GM21825 (cell line): Measurements from ENCODE around the gene SOX10.
"Not testable (repeated sequence)": the region's sequence is repeated elsewhere in the genome, so short reads cannot be mapped to it uniquely, and the experiment has no call there.

ENCODE experiments used
- ATAC-seq: cut with Tn5 transposase; IDR thresholded peaks from one replicate; pipeline ENCODE4 v1.9.1; 2021; ENCODE audit warnings: mild to moderate bottlenecking, moderate library complexity; ENCODE audit not compliant: unreplicated experiment

The SOX10 gene

DNA sequence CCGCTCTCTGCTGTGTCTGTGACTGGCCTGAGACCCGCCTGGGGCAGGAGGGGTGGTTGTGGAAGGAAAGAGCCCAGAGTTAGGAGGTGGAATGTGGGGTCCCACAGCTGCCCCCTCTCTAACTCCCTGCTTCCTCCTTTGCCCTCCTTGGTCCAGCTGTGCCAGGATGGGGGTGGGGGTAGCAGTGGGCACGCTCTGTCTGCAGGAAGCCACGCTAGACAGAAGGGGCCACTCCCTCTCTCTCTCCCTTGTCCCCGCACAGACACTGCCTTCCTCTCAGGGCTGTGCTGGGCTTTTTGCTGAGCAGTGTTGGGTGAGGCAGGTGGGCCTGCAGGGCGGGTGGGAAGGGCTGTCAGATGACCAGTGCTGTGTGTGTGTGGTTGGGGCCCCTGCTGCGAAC, 2.0 kb upstream of the SOX10 start:
- ATAC-seq = no peak

DNA sequence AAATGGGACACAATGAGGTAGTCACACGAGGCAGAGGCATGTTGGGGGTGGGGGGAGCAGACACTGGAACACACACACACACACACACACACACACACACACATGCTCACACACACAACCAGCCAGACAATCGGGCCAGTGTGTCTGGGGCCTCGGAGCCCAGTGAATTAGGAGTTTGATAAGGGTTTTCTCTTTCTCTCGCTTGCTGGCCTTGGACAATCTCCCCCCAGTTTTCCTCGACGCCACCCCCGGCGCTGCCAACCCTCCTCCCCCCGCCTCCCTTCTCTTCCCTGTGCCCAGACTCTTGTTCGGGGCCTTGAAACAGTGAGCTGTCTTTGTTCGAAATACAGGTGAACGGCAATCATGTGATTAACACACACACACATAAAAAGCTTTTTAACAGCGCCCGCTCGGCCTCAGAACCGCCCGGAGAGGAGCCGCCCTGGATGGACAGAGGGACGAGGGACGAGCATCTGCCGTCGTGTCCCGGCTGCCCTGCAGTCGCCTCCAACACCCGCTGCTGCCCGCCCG, 1.5 kb upstream of the SOX10 start:
- no peak for ATAC-seq

DNA sequence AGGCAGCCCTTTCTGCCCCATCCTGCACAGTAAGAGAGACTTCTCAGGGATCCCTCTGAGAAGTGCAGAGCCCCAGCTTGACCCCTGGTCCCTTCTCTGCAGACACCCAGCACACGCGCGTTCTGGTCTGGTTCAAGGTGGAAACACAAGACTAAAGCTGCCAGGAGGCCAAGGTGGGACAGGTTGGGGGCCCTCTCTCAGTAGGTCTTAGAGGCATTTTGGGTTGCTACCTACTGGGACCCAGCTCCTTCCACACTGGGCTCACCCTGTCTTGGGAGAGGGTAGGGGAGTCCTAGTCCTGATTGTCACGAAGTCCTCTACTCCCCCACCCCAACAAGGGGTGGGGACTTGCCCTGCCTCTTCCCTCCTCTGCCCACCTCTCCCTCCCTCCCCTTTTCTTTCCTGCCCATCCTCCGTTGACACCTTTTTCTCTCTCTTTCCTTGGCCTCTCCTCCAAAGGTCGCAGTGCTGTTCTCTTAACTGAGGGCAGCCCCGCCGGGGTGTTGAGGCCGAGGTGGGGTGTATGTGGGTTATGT, 763 bp upstream of the SOX10 start:
- no peak for ATAC-seq

DNA sequence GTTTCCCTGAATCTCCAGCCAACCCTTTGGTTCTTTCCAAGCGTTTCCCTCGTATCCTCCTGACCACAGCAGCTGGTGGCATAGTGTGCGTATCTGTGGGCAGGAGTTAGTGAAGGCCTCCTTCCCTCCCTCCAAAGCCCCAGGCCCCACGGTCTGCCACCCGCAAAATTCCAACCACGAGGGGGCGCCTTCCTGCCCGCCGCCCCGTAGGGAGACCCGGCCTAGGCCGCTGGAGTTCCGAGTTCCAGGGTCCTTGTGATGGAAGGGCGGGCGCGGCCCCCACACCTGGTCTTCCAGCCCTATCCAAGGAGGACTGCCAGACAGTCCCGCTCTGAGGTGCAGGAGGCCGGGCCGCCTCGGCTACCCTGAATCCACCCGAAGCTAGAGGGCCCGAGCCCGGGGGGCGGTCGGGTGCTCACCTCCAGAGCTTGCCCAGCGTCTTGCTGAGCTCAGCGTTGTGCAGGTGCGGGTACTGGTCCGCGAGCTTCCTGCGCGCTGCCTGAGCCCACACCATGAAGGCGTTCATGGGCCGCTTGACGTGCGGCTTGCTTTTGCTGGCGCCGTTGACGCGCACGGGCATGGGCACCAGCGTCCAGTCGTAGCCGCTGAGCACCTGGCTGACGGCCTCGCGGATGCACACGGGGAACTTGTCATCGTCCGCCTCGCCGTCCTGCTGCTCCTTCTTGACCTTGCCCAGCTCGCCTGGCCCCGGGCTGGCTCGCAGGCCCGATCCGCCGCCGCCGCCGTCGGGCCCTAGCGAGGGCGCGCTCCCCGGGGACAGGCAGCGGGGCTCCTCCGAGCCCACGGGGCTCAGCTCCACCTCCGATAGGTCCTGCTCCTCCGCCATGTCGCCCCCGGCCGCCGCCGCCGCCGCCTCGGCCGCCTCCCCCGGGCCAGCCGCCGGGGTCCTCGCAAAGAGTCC, 1.2 kb downstream of the SOX10 start:
- no peak for ATAC-seq

DNA sequence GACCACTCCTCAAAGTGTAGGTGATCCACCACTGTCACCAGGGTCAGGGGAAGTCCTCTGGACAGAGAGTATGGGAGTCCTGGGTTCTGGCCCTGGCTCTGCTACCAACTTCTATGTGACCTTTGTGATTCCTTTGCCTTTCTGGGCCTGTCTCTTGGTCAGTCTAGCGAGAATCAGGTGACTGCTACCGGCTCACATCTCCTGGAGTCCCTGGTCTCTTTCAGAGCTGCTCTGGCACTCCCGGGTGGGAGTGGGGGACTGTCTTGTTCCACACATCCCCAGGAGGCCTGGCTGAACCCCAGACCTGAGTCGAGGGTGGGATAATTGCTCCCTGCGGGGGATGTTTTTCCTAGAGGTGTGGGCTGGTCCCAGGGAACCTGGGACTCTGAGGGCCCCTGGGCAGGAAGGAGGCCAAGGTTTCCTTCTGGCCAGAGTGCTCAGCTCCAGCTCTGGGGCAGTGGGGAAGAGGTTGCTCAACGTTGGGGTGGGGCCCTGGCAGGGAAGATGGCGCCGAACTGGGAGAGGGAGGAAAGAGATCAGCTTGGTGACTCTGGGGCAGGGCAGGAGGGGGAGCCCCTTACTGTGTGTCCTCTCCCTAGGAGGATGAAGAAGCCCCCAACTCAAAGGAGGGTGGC, 2.1 kb downstream of the SOX10 start:
- no peak for ATAC-seq

DNA sequence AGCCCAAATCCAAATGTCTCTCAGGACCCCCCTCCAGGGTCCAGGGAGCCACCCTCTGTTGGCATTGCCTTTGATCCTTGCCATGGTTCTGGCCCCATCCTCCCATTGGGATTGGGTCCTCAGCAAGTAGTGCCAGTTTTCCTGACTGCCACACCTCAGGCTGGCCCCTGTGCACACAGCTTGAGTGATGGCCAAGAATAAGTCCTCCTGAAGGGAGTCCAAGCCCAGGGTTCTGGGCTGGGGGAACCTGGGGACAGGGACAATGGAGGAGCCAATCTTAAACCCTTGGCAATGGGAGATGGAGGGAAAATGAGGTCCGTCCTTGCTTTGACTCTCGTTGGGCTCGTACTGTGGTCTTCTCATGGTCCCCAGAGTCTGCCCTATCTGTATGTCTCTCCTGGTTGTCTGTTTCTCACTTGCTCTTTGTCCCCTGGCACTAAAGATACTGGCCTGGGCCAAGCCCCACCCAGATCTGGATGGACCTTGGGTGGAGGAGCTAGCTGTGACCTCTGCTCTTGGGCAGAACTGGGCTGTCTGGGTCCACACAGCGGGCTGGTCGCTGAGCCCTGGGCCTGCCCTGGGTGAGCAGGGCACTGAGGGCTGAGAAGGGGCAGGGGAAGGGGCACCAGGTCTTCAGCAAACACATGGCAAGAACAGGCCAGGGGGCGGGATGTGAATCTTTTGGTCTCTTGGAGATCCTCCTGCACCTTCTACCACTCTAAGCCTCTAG, 2.9 kb downstream of the SOX10 start:
- no peak for ATAC-seq

DNA sequence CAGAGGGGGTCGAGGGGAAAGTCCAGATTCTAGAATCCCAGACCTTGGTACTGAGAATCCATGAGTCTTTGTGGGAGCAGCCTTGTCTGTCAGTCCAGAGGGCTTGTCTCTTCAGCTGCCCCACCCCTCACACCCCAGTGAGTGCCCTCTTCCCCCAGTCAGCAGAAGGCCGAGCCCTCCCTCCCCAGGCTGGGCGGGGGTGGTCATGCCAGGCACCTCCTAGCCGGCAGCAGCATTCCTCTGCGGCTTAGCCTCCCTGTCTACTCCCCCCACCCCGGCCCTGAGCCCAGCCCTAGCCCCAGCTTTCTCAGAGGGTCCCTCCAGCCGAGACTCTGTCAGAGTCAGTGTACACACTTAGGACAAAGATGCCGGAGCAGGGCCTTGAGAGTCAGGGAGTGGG, 4.6 kb downstream of the SOX10 start:
- ATAC-seq = no peak

DNA sequence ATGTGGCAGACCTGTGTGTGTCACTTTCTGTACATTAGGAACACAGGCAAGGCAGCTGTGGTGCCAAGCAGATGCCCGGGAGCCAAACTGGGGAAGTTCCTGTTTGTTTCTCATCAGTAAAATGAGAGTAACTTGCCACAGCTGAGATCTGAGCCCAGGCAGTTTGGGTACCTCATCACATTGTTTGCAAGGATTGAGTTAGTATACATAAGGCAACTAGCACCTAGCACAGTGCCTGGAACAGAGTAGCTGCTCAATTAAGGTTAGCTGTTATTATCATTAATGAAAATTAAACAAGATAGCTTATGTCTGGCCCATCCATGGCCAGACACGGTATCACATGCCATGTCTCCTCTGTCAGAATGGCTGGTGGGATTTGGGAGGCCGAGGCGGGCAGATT, 7.8 kb downstream of the SOX10 start:
- ATAC-seq = no peak

DNA sequence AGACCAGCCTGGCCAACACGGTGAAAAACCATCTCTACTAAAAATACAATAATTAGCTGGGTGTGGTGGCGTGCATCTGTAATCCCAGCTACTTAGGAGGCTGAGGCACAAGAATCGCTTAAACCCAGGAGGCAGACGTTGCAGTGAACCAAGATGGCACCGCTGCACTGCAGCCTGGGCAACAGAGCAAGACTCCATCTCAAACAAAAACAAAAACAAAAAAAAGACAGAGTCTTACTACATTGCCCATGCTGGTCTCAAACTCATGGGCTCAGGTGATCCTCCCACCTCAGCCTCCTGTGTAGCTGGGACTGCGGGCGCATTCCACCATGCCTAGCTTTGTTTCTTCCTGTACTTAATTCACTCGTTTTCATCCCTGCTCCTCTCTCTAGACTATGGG, 8.3 kb downstream of the SOX10 start:
- not testable (repeated sequence) for ATAC-seq

DNA sequence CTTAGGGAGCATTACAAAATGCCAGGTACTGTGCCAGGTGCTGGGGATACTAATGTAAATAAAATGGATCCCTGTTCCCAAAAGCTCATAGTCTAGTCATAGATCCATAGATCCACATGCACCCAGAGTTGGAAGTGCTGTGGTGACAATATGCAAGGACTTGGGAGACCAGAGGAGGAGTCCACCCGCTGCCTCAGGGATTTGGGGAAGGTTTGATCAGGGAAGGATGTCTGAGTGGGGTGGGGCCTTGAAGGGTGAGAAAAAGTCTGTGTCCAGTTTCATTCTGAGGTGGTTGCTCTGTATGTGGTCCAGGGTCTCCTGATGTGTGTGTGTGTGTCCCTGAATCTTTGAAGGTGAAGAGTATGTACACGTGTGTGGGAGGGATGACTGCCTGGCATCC, 9.2 kb downstream of the SOX10 start:
- ATAC-seq = no peak

DNA sequence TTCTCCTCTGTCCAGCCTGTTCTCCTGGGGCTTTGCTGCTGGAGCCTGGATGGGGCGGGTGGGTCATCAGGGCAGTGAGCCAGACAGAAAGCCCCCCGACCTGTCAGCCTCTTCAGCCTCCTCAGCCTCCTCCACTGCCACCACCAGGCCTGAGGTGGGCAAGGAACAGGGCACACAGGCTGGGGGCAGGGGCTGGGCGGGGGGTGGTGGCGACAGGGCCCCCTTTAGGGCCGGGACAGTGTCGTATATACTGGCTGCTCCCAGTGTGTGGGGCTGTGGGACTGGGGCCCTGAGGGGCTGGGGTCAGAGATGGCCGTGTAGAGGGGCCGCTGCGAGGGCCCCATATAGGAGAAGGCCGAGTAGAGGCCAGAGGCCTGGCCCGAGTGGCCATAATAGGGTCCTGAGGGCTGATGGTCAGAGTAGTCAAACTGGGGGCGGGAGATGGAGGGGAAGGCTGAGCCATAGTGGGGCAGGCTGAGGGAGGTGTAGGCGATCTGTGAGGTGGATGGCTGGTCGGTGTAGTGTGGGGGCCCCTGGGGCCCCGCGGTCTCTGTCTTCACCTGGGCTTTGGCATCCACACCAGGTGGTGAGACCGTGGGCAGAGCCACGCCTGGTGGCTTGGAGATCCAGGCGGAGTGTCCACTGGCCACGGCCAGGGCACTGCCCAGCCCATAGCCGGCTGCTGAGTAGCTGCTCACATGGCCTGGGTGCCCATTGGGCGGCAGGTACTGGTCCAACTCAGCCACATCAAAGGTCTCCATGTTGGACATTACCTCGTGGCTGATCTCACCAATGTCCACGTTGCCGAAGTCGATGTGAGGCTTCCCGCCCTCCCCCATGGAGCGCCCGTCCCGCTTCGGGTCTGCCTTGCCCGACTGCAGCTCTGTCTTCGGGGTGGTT, 10.8 kb downstream of the SOX10 start:
- ATAC-seq = no peak

DNA sequence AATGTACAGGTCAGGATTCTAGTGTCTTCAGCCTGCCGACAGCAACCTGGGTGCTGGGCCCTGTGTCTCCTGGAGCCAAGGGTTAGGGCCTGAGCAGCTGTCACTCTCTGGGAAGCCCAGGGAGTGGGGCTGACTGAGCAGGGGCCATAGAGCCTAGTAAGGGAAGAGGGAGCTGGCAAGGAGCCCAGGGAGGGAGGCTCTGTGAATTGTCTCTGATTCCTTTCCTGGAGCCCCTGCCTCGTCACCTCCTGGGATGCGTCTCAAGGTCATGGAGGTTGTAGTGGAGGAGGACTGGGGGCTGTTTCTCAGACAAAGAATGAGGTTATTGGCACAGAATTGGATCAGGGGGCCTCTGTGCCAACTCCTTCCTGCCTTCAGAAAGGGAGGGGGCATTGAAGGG, 11.8 kb downstream of the SOX10 start:
- ATAC-seq = no peak

DNA sequence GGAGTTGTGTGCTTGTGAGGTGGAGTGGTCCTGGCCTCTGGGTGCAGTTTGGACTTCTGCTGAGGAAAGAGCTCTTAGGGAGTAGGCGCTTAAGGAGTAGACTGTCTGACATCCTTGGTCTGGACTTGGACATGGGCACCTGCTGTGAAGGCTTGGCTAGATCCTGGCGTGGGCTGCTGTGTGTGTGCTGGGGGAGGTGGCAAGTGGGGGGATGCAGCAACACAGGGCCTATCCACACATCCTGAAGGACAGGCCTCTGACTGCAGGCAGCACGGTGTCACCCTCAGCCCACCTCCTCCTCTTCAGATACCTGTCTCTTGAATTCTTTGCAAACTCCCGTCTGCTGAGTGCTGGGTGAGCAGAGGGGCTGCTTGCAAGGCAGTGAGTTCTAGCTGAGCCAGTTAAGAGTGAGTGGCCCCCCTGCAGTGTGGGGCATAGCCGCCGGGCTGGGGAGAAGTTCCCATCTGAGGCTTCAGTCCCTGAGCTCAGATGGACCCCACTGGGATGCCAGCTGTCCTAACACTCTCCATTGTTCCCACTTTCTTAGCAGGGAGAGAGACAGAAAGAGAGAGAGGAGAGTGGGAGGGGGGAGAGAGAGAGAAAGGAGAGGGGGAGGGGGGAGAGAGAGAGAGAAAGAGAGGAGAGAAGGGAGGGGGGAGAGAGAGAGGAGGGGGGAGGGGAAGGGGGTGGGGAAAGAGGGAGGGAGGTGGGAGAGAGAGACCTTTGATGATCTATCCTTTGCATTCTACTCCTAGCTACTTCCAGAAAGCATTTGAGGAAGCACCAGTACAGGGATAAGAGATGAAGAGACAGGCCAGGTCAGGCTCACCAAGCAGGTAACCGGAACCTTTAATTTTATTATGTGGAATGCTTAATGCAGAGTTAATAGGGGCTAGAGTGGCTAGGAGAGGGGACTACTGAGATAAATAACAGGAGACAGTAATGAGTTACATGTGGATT, 12.6 kb downstream of the SOX10 start:
- ATAC-seq = no peak

DNA sequence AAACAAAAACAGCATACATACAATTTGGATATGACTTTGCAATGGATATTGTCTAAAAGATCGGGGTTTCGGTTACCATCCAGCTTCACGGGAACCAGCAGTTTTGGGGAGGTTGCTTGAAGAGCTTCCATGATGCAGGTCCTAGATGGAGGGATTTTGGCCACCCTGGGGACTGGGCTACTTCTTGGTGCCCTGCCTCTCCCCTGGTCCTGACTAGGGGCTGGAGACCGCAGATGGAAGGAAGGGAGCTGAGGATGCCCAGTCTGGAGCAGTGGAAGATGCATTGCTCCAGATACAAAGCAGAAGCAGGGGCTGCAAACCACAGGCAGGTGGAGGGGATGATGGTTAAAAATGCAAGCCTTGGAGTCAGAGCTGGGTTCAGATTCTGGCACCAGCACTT, 13.5 kb downstream of the SOX10 start:
- no peak for ATAC-seq

DNA sequence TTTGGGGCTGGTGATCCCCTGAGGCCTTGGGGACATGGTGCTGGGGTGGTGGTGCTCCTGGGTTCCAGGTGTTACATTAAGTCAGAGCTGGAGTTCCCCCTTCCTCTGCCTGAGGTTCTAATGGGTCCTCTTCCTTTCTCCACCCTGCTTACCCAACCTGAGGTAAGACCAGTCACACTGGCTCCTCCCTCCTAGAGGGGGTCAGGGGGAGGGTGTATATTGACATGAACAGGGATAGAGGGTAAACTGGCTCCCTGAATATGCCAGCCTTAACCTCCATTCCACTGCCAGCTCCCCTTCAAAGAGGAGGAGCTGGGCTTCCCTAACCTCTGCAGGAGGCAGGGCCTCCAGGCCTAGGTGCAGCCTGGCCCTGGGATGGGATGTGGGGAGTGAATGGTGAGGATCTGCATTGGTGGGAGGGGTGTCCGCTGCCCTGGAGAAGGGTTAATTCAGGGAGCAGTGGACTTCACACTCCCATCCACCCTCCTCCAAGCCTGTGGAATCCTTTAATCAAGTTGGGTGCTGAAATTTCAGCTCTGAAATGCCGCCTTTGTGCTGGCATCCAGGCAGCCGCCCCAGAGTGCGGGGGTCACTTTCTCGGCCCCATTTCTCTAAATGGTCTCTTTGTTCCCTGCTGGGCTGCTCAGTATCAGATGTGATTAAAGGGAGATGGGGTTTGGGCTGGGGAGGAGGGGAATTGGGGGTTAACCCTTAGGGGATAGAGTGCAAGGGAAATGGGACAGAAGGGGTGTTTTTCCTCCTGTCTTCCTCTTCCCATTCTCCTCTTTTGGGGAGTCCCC, 15.7 kb downstream of the SOX10 start:
- no peak for ATAC-seq

DNA sequence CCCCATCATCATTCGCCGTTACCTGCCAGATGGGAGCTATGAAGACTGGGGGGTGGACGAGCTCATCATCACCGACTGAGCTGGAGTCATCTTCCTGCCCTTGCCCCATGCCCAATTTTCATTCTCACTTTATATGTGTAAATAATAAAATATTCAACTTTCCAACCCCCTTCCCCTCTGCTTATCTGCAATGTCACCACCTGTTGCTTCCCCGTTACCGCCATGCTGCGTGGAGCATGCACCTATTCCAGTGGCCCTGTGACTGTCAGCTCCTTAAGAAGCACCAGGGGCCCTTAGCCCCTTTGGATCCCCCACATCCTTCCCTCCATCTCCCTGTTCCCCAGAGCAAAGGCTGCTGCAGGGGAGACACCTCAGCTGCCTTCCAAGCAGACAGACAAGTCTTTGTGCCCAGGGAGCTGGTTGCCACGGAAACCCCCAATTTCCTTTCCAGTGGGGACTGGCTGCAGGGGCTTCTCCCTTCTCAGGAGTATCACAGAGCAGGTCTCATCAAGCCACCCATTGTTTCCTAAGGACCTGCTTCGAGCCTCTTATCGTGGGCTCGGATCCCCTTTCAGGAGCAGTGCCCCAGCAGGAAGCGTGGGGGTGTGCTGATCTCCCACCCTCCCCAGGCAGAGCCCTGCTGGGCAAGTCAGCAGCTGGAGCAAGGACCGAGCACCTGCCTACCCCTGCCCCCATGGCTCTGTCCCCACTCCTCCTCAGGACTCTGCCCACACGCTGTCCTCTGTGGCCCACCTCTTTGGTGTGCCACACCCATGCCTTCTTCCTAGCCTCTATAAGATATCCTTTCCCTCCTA, 16.5 kb downstream of the SOX10 start:
- no peak for ATAC-seq

DNA sequence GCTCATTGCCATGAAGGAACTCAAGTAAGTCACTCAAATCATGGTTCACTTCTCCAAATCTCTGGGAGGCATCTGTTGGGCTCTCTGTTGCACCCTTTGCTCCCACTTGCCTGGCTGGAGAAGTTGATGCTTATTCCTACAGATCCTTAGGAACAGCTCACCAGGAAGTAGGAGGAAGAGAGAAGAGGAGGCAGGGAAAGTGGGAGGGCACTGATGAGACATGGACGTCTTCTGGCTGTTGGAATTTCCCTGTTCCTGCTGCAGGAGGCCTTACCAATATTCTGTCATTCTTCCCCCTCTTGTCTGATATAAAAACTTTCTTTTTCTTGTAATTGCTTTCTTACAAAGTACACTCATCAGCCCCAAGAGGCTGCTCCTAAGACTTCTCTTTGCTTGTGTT, 17.2 kb downstream of the SOX10 start:
- no peak for ATAC-seq
